Pancreas (tissue), 10 donors: ENCODE data around the gene FMO3. TPM values are rescaled to one million over a fixed set of nuclear protein-coding genes. Genes with fewer than 3 reads are reported as not detected.

Experiments used
- ATAC-seq, 4 donors: fragments of 200-7000 bp; cut with Tn5 transposase; one replicate each; pipeline versions ENCODE4 v1.8.0 to v1.9.1; 2020; ENCODE audit warnings: mild to moderate bottlenecking in 4 of 4, moderate library complexity in 4 of 4
- DNase-seq, 6 donors: peaks; one replicate each; pipeline ENCODE4 v3.0.0-alpha.2; 2020
- FAIRE-seq: peaks from 2 replicates; lab custom pipeline; 2012; peaks lifted over from hg19 to GRCh38; lab: Jason Lieb, UNC
- H3K27ac ChIP-seq, 4 donors: fragments of 200-600 bp; sonication (generic); 1 replicate in 3 of 4; 2 replicates in 1 of 4; pipeline versions ENCODE4 v1.5.0 to v1.8.0; 2020
- H3K27me3 ChIP-seq, 4 donors: fragments of 200-600 bp; one replicate each; pipeline ENCODE4 v1.8.0; 2021
- H3K36me3 ChIP-seq, 3 donors: fragments of 200-600 bp; sonication (generic) in 1 of 3; one replicate each; pipeline versions ENCODE4 v1.5.0 to v1.8.0; 2020 to 2021
- H3K4me1 ChIP-seq, 3 donors: fragments of 200-600 bp; one replicate each; pipeline ENCODE4 v1.8.0; 2021
- H3K4me3 ChIP-seq, 4 donors: fragments of 200-600 bp; sonication (generic) in 2 of 4; one replicate each; pipeline versions ENCODE4 v1.5.0 to v1.8.0; 2020 to 2021
- H3K9me3 ChIP-seq, 4 donors: fragments of 200-600 bp; one replicate each; pipeline ENCODE4 v1.8.0; 2021
- WGBS, 2 donors: extraction: QIAGEN DNeasy Blood & Tissue Kit; methylation state at CpG; one replicate each; pipeline ENCODE4 v1.1.7; 2013; 5-methylcytosine and 5-hydroxymethylcytosine counted together
- intact Hi-C, 3 donors: fragments of 100-400 bp; cut with DNase I; formaldehyde crosslinking; loops; one replicate each; pipeline versions ENCODE4 v1.11.1 to v1.14.2; 2022
- polyA plus RNA-seq, 2 donors: library from polyadenylated mRNA; stranded (reverse); fragments of 200-250 nt; gene quantifications; one replicate each; pipeline ENCODE4 v1.2.3, GENCODE V29; 2013
- total RNA-seq, 6 donors: library from RNA; stranded (reverse); fragmentation: NEBNext Ultra II Directional in 4 of 6; extraction: Animal tissue kit (Norgen Biotek cat#: 25700) in 4 of 6; gene quantifications; one replicate each; pipeline versions ENCODE4 v1.2.1 to v1.2.4, GENCODE V29; 2021 to 2023
- TF ChIP-seq, protein P1 (sequence below), 4 donors: fragments of 200-600 bp; sonication (generic) in 3 of 4; IDR thresholded peaks; one replicate each; pipeline versions ENCODE4 v1.5.0 to v1.8.0; 2021; ENCODE audit warnings: antibody characterized with exemption in 4 of 4
- donor health status: healthy with polysubstance abuse.
- donor health status: DM: no; HTN: no; CAD: no; lungs with moderate emphysema.
- donor health status: DM: no; HTN: no; CAD: no.
- donor health status: control.
- donor health status: control.
- donor health status: Bipolar disorder and iron deficiency.
- donor health status: DM: yes; HTN: yes; CAD: no.
- donor health status: DM: no; HTN: no; CAD: no.
- donor health status: DM: no; HTN: no; CAD: no.
- donor health status: DM: yes; HTN: yes; CAD: no.

The FMO3 gene
- total and polyA plus RNA-seq, 8 donors, result 0.28 to 4.7 (median 1.4) TPM

DNA sequence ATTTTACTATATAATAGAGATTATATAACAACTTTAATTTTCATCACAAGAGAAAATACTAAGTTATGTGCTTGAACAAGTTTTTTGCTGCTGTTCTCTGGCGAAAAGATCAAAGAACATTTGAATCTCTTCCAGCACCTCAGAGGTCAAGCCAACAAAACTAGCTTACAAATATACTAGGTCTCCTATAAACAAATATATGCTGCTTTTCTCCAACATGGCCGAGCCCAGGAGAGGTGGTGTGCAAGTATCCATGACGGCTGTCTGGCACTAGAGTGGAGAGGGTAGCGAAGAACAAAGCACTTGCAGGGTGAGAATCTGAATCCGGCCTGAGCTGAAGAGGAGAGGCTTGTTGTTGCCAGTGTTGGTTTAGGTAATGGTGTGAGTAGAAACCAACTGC, 7.5 kb upstream of the FMO3 start:
- FAIRE-seq, result no peak
- Histone ChIP-seq H3K36me3 (no peaks in the 10 kb centered on the region), H3K9me3 (no peaks in the 10 kb centered on the region), H3K4me1 (peaks cover 3 to 7% (median 3%) of the 10 kb centered on the region in 3 donors), H3K4me3 (no peak overlapping the region), H3K27ac (no peak overlapping the region), H3K27me3 (no peaks in the 10 kb centered on the region)
- no peak for DNase-seq
- intact Hi-C loops, result loop anchor here in 1 of 3 donors (10.0 kb wide), 1 partner anchor 142 kb away; no protein-coding TSS in a partner anchor
- TF ChIP-seq, protein P1, sequence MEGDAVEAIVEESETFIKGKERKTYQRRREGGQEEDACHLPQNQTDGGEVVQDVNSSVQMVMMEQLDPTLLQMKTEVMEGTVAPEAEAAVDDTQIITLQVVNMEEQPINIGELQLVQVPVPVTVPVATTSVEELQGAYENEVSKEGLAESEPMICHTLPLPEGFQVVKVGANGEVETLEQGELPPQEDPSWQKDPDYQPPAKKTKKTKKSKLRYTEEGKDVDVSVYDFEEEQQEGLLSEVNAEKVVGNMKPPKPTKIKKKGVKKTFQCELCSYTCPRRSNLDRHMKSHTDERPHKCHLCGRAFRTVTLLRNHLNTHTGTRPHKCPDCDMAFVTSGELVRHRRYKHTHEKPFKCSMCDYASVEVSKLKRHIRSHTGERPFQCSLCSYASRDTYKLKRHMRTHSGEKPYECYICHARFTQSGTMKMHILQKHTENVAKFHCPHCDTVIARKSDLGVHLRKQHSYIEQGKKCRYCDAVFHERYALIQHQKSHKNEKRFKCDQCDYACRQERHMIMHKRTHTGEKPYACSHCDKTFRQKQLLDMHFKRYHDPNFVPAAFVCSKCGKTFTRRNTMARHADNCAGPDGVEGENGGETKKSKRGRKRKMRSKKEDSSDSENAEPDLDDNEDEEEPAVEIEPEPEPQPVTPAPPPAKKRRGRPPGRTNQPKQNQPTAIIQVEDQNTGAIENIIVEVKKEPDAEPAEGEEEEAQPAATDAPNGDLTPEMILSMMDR (IDR thresholded peaks at IDR 0.05), result no peak
- WGBS, 2 donors, result 71 to 78% methylated on average over 5 of the region's 5 CpGs
- no peak for ATAC-seq

GRCh38 chr1:171084091-171084490, 6.6 kb upstream of the FMO3 start:
- H3K9me3 ChIP-seq, result no peaks in the 10 kb centered on the region
- H3K36me3 ChIP-seq, result no peaks in the 10 kb centered on the region
- intact Hi-C loops, result loop anchor here in 1 of 3 donors (10.0 kb wide), 1 partner anchor 141 kb away; no protein-coding TSS in a partner anchor
- DNase-seq (no peak), ATAC-seq (peak in 1 of 4 donors; percentile 9), FAIRE-seq (no peak)
- H3K27ac ChIP-seq, result no peak overlapping the region
- peaks cover 3 to 7% (median 3%) of the 10 kb centered on the region in 3 donors for H3K4me1 ChIP-seq
- no peaks in the 10 kb centered on the region for H3K27me3 ChIP-seq
- TF ChIP-seq, protein P1 (IDR thresholded peaks at IDR 0.05), result no peak
- H3K4me3 ChIP-seq, result no peak overlapping the region

DNA sequence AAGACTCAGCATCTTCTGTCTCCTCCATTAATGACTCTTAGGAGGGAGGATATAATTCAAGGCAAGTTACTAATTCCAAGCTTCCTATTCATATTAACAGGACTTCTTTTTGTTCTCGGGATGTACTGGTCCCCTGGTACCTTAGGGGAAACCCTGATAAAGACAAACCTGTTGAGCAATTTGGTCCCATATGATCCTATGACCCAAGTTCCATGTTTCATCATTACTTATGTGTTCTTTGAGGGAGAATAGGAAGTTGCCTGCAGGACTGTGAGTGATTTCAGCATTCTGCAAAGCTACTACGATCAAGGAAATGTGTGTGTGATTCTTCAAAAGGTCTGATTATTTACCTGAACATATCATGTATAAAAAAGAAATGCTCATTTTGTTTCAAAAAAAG, 5.8 kb upstream of the FMO3 start:
- Histone ChIP-seq H3K27me3 (no peaks in the 10 kb centered on the region), H3K4me1 (peaks cover 3 to 7% (median 3%) of the 10 kb centered on the region in 3 donors), H3K4me3 (no peak overlapping the region), H3K27ac (no peak overlapping the region), H3K36me3 (no peaks in the 10 kb centered on the region), H3K9me3 (no peaks in the 10 kb centered on the region)
- DNase-seq (no peak), FAIRE-seq (no peak), ATAC-seq (no peak)
- 86 to 90% methylated on average over 2 of the region's 2 CpGs for WGBS, 2 donors
- intact Hi-C loops, result loop anchor here in 1 of 3 donors (10.0 kb wide), 1 partner anchor 140 kb away; no protein-coding TSS in a partner anchor
- TF ChIP-seq, protein P1 (IDR thresholded peaks at IDR 0.05), result no peak

DNA sequence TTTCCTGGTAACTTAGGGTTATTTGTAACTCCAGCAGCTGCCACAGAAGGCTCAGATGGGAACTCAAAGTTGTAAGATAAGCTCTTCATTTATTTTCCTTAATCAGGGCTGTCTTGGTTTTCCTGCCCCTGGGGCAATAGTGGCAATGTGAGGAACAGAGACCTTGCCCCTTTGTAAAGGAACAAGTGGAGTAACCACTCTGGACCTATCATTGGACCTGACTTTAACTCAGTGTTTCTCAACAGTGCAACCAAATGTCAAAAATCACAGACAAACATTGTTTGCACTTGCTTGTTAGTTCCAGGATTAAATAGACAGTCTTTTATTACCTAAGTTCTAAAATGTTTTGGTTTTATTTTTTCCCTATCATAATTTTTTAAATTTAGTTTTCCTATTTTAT, 2.8 kb upstream of the FMO3 start:
- H3K4me3 ChIP-seq, result no peak overlapping the region
- H3K27ac ChIP-seq, result no peak overlapping the region
- intact Hi-C loops, result loop anchor here in 1 of 3 donors (10.0 kb wide), 1 partner anchor 137 kb away; no protein-coding TSS in a partner anchor
- ATAC-seq (no peak), DNase-seq (no peak), FAIRE-seq (no peak)
- TF ChIP-seq, protein P1 (IDR thresholded peaks at IDR 0.05), result no peak
- H3K4me1 ChIP-seq, result no peaks in the 10 kb centered on the region
- H3K9me3 ChIP-seq, result no peaks in the 10 kb centered on the region
- no peaks in the 10 kb centered on the region for H3K36me3 ChIP-seq
- no peaks in the 10 kb centered on the region for H3K27me3 ChIP-seq

GRCh38 chr1:171103862-171104261, 13.2 kb downstream of the FMO3 start:
- WGBS, 2 donors, result 90 to 100% methylated on average over 1 of the region's 1 CpG
- H3K9me3 ChIP-seq, result no peaks in the 10 kb centered on the region
- no peak overlapping the region for H3K27ac ChIP-seq
- no peaks in the 10 kb centered on the region for H3K27me3 ChIP-seq
- H3K4me3 ChIP-seq, result no peak overlapping the region
- ATAC-seq, result no peak
- TF ChIP-seq, protein P1 (IDR thresholded peaks at IDR 0.05), result no peak
- no peak for DNase-seq
- intact Hi-C loops, result no loop called here
- FAIRE-seq, result no peak
- no peaks in the 10 kb centered on the region for H3K36me3 ChIP-seq
- no peaks in the 10 kb centered on the region for H3K4me1 ChIP-seq
